ENCODE data around the gene CACNA1C. TPM values are rescaled to one million over a fixed set of nuclear protein-coding genes. Genes with fewer than 3 reads are reported as not detected.

Gene CACNA1C
- total RNA-seq, 1 experiment from 2014 or later: 1.1 TPM

DNA sequence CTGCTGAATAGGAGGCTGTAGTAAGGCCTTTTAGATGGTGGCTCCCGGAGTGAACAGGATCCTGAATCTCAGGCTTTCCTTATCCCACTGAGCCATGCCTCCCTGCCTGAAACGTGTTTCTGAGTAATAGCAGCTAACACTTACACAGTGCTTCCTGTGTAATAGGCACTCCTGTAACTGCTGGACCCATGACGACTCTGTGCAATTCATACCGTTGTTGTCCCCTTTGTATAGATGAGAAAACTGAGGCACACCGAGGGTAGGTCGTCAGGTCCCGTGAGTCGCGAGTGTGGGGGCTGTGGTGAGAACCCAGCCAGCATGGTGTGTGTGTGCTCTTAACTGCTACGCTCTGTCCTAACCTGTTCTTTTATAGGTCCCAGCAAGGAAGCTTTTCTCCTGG, 193.6 kb downstream of the CACNA1C start:
- Histone ChIP-seq H3K56ac (ENCODE audit: insufficient read length, low read depth, low read length) (no peak overlapping the region), H2AFZ (ENCODE audit: low read length) (no peak overlapping the region), H2AK5ac (ENCODE audit: insufficient read length, low read length) (no peak overlapping the region), H3K9ac (ENCODE audit: extremely low read depth, insufficient read length, low read length) (no peak overlapping the region), H3K4ac (ENCODE audit: low read depth, low read length) (no peak overlapping the region), H3T11ph (ENCODE audit: low read length) (no peak overlapping the region), H3K9me3 (ENCODE audit: control insufficient read depth, low read depth, low read length) (no peaks in the 10 kb centered on the region), H4K91ac (ENCODE audit: insufficient read length, low read depth, low read length) (no peak overlapping the region), H3K18ac (ENCODE audit: insufficient read length, low read depth, low read length) (no peak overlapping the region), H3K4me1 (ENCODE audit: insufficient read depth, low read length) (peaks cover 5% of the 10 kb centered on the region; the same call in 1 of the 2 replicates), H4K5ac (ENCODE audit: insufficient read length, low read depth, low read length) (no peak overlapping the region), H2BK12ac (ENCODE audit: insufficient read length, low read depth, low read length) (no peak overlapping the region), H2BK120ac (ENCODE audit: low read depth, low read length, poor library complexity, severe bottlenecking) (no peak overlapping the region), H2BK15ac (ENCODE audit: low read depth, low read length) (no peak overlapping the region), H4K20me1 (ENCODE audit: control insufficient read depth, insufficient read depth, insufficient read length) (no peaks in the 10 kb centered on the region), H3K4me2 (ENCODE audit: insufficient read depth, insufficient read length, low read length) (no peak overlapping the region), H3K79me2 (ENCODE audit: insufficient read depth, low read length) (no peaks in the 10 kb centered on the region), H3K23ac (ENCODE audit: insufficient read length, low read depth, low read length) (no peak overlapping the region), H3K14ac (ENCODE audit: insufficient read depth, low read length) (no peak overlapping the region), H3K27me3 (ENCODE audit: insufficient read depth, low read length) (no peaks in the 10 kb centered on the region), H4K8ac (replicated peaks; ENCODE audit: insufficient read length, low read depth, low read length) (no peak overlapping the region), H2BK20ac (ENCODE audit: low read depth, low read length, poor library complexity, severe bottlenecking) (no peak overlapping the region), H2BK5ac (ENCODE audit: insufficient read length, low read length) (no peak overlapping the region), H3K27ac (ENCODE audit: insufficient read length, low read depth, low read length) (no peak overlapping the region), H3K23me2 (ENCODE audit: insufficient read length, low read depth, low read length, poor library complexity, severe bottlenecking) (no peaks in the 10 kb centered on the region), H3K79me1 (ENCODE audit: insufficient read depth, low read depth, low read length, poor library complexity, severe bottlenecking) (no peaks in the 10 kb centered on the region)
- no peak for DNase-seq
- no peaks in the 10 kb centered on the region; a peak in 1 of 7 replicates for H3K36me3 Mint-ChIP-seq (ENCODE audit: insufficient read depth in 1 of 3, low read depth in 3 of 3)
- no peaks in the 10 kb centered on the region; a peak in 1 of 5 replicates for H3K9me3 Mint-ChIP-seq
- no peak overlapping the region for H3K27ac Mint-ChIP-seq
- no peaks in the 10 kb centered on the region; the same call in 1 of the 2 replicates for H3K27me3 Mint-ChIP-seq (ENCODE audit: low read depth)
- WGBS (ENCODE audit: extremely low coverage, insufficient read length, low lambda C conversion rate): no CpG with 5 or more reads among the region's 10 CpGs
- H3K4me3 Mint-ChIP-seq: no peak overlapping the region
- TF ChIP-seq, protein P1, sequence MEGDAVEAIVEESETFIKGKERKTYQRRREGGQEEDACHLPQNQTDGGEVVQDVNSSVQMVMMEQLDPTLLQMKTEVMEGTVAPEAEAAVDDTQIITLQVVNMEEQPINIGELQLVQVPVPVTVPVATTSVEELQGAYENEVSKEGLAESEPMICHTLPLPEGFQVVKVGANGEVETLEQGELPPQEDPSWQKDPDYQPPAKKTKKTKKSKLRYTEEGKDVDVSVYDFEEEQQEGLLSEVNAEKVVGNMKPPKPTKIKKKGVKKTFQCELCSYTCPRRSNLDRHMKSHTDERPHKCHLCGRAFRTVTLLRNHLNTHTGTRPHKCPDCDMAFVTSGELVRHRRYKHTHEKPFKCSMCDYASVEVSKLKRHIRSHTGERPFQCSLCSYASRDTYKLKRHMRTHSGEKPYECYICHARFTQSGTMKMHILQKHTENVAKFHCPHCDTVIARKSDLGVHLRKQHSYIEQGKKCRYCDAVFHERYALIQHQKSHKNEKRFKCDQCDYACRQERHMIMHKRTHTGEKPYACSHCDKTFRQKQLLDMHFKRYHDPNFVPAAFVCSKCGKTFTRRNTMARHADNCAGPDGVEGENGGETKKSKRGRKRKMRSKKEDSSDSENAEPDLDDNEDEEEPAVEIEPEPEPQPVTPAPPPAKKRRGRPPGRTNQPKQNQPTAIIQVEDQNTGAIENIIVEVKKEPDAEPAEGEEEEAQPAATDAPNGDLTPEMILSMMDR (conservative IDR thresholded peaks at IDR 0.05): no peak
- H3K4me1 Mint-ChIP-seq: peaks cover 40 to 54% of the 10 kb centered on the region in 2 experiments

All from H9 (cell line).